AG04450 (cell line): ENCODE results near the gene CLEC3B. TPM values are rescaled to one million over a fixed set of nuclear protein-coding genes. Genes with fewer than 3 reads are reported as not detected.

Source experiments
- CTCF ChIA-PET: fragments of 300-600, 350-600 bp; formaldehyde crosslinking; extraction: SDS; loops from one replicate; lab custom pipeline; 2022; ENCODE audit warnings: antibody characterized with exemption, inconsistent platforms; lab: Charles Lee
- POLR2A ChIA-PET: fragments of 350-600 bp; formaldehyde crosslinking; extraction: SDS; loops from one replicate; lab custom pipeline; 2021; ENCODE audit warnings: antibody characterized with exemption, inconsistent platforms; lab: Yijun Ruan, JAX
- DNase-seq: peaks from one replicate; pipeline ENCODE4 v3.0.0-alpha.2; 2011; ENCODE audit warnings: low read depth, low spot score
- H3K27ac ChIP-seq: one replicate; pipeline ENCODE4 v1.5.1; 2012; ENCODE audit warnings: low read depth, low read length, control low read depth
- H3K27me3 ChIP-seq: one replicate; pipeline ENCODE4 v1.6.0; 2012; ENCODE audit warnings: low read length; ENCODE audit not compliant: control insufficient read depth, insufficient read depth
- H3K4me3 ChIP-seq: 2 replicates; pipeline ENCODE4 v1.5.1; 2011; ENCODE audit warnings: mild to moderate bottlenecking, low read depth, low read length, control low read depth
- H3K9me3 ChIP-seq: 2 replicates; pipeline ENCODE4 v1.5.1; 2012; ENCODE audit warnings: low read length; ENCODE audit not compliant: control insufficient read depth, insufficient read depth
- polyA plus RNA-seq: library from polyadenylated mRNA; depleted of rRNA; stranded (reverse); fragments of >200 nt; gene quantifications from 2 replicates; pipeline ENCODE4 v1.2.3, GENCODE V29; 2011
- TF ChIP-seq, protein P1 (sequence below): IDR thresholded peaks from 2 replicates; pipeline ENCODE4 v1.5.1; 2011; ENCODE audit warnings: low read depth, low read length, control low read depth, inconsistent platforms

The CLEC3B gene
- polyA plus RNA-seq, 1 experiment: 4.3 TPM

DNA sequence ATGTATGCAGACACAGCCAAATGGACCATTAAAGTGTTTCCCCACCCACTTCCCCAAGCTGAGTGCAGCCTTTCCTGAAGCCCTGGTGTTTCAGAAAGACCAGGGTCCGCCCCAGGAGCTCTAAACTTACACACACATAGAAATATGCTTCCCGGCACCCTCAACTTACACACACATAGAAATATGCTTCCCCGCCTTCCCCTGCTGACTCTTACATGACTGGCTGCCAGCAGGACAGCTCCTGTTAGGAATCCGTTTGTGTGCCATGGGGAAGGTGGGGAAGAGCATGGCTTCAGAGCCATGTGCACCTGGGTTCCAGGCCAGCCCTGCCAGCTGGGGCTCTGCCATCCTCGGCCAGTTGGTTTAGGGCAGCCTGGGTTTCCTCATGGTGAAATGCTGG lies 3.6 kb downstream of the CLEC3B start:
- ChIA-PET CTCF (interaction anchor here (0.8 kb wide), 1 partner anchor 470 kb away, joined by 3 read pairs; no protein-coding TSS in a partner anchor), POLR2A (interaction anchor here (0.6 kb wide), 1 partner anchor 180 kb away, joined by 3 read pairs; no protein-coding TSS in a partner anchor)
- no peaks in the 10 kb centered on the region for H3K27me3 ChIP-seq
- no peak for DNase-seq
- H3K4me3 ChIP-seq: no peak overlapping the region
- no peak overlapping the region for H3K27ac ChIP-seq
- TF ChIP-seq, protein P1, sequence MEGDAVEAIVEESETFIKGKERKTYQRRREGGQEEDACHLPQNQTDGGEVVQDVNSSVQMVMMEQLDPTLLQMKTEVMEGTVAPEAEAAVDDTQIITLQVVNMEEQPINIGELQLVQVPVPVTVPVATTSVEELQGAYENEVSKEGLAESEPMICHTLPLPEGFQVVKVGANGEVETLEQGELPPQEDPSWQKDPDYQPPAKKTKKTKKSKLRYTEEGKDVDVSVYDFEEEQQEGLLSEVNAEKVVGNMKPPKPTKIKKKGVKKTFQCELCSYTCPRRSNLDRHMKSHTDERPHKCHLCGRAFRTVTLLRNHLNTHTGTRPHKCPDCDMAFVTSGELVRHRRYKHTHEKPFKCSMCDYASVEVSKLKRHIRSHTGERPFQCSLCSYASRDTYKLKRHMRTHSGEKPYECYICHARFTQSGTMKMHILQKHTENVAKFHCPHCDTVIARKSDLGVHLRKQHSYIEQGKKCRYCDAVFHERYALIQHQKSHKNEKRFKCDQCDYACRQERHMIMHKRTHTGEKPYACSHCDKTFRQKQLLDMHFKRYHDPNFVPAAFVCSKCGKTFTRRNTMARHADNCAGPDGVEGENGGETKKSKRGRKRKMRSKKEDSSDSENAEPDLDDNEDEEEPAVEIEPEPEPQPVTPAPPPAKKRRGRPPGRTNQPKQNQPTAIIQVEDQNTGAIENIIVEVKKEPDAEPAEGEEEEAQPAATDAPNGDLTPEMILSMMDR: no peak
- peaks cover 4% of the 10 kb centered on the region for H3K9me3 ChIP-seq

DNA sequence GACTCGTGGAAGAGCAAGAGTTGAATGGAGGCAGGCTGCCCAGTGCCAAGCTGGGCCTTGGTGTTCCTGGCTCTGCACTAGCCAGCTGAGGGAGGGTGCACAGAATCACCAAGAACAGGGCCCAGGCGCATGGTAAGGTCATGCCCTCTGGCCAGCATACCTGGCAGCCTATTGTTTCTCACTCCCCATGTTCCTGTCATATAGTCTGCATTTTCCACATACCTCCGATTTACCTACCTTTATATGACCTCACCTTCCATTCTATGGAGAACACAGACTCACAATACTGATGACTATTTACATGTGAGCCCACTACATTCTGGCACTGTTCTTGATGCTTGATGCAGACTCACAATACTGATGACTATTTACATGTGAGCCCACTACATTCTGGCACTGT lies 5.4 kb downstream of the CLEC3B start:
- TF ChIP-seq, protein P1: no peak
- CTCF ChIA-PET: interaction anchor here (1.1 kb wide), 1 partner anchor 179 kb away, joined by 3 read pairs; no protein-coding TSS in a partner anchor
- no peak overlapping the region for H3K4me3 ChIP-seq
- peaks cover 4% of the 10 kb centered on the region for H3K9me3 ChIP-seq
- H3K27me3 ChIP-seq: no peaks in the 10 kb centered on the region
- DNase-seq: no peak
- H3K27ac ChIP-seq: no peak overlapping the region
- POLR2A ChIA-PET: no interaction called here

DNA sequence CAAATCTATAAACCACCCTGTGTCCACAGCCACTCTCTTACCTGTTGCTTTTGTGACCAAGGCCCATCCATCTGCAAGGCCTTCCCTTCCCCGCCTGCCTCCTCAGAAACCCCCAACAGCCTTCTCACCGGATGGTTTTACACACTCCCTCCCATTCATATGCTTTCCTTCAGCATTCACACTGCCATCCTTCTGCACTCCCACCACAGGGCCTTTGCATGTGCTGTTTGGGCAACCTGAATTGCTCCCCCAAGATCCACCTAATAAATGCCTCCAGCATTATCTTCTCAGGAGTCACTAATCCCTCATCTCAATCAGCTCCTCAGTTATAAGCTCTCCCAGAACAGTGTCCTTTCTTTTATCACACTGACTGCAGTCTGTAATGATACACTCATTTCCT lies 6.0 kb downstream of the CLEC3B start:
- ChIA-PET POLR2A (no interaction called here), CTCF (no interaction called here)
- no peak for DNase-seq
- H3K9me3 ChIP-seq: peaks cover 4% of the 10 kb centered on the region
- TF ChIP-seq, protein P1: no peak
- no peak overlapping the region for H3K27ac ChIP-seq
- H3K27me3 ChIP-seq: no peaks in the 10 kb centered on the region
- H3K4me3 ChIP-seq: no peak overlapping the region

DNA sequence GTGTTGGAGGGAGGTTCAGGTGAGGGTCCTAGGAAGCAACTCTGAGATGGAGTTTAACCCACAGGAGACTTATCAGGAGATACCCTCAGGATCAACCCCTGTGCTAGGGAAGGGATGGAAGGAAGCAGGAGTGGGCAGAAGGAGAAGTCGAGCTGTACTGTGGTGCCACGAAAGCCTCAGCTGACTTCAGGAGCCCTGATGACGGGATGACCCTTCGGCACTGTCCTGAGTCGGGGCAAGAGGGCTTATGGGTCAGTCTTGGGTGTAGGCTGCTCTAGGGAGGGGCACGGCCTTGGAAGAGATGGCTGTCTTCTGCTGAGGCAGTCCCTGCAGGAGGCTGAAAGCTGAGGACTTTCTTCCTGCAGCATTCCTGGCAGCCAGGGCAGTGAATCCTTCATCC lies 7.7 kb downstream of the CLEC3B start:
- DNase-seq: no peak
- H3K4me3 ChIP-seq: no peak overlapping the region
- peaks cover 4% of the 10 kb centered on the region for H3K9me3 ChIP-seq
- ChIA-PET POLR2A (no interaction called here), CTCF (interaction anchor here (0.6 to 1.1 kb wide), 2 partner anchors 474 to 809 kb away, joined by 3 to 5 read pairs; no protein-coding TSS in a partner anchor)
- TF ChIP-seq, protein P1: no peak
- no peaks in the 10 kb centered on the region for H3K27me3 ChIP-seq
- no peak overlapping the region for H3K27ac ChIP-seq

DNA sequence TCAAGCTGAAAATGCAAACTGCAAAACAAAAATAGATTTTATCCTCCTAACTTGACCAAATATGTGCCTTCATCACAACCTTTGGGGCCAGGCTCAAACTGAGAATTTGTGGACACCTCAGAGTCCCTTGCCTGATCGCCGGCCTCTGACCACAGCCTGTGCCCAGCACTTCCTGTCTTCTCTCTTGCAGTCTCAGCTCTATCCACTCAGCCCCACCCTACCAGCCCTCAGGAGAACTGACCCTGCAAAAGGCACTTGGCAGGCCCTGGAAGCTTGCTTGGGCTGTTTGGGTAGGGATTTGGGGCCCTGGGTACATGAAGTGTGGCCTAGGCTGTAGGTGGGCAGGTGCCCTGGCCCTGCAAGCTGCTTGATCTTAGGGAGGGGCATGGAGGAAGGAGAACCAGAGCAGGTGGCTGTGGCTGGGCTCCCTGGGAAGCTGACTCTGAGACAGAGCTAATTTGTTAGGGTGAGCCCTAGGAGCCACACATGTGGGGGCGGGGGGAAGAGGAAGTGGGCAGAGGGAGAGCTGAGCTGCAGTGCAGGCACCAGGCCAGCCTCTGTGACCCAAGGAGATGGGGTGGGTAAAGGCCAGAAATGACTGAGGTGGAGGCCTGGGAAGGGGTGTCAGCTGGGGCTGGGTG lies 8.6 kb downstream of the CLEC3B start:
- POLR2A ChIA-PET: no interaction called here
- TF ChIP-seq, protein P1: no peak
- no peak for DNase-seq
- peaks cover 3% of the 10 kb centered on the region for H3K9me3 ChIP-seq
- H3K27me3 ChIP-seq: no peaks in the 10 kb centered on the region
- H3K4me3 ChIP-seq: no peak overlapping the region
- no peak overlapping the region for H3K27ac ChIP-seq
- CTCF ChIA-PET: interaction anchor here (0.6 to 12.2 kb wide), 2 partner anchors 472 to 808 kb away, joined by 3 to 287 read pairs; no protein-coding TSS in a partner anchor
